GM12878 (cell line): ENCODE data around the gene DUSP14. TPM values are rescaled to one million over a fixed set of nuclear protein-coding genes. Genes with fewer than 3 reads are reported as not detected.

Experiments used
- ATAC-seq: fragments of 200-7000 bp; cut with Tn5 transposase; 3 replicates; pipeline ENCODE4 v1.9.1; 2020; ENCODE audit warnings: mild to moderate bottlenecking, moderate library complexity
- BruUV-seq: library from RNA; stranded (reverse); fragments of 400-500 nt; replicated peaks from 2 replicates; lab custom pipeline; 2021; lab: Mats Ljungman, UMichigan
- CTCF ChIA-PET: fragments of 300-600 bp; sonication (Branson Sonifier 250); formaldehyde crosslinking; extraction: SDS; loops from one replicate; lab custom pipeline; 2021; ENCODE audit warnings: inconsistent platforms; lab: Yijun Ruan, JAX
- POLR2A ChIA-PET: fragments of 350-600 bp; formaldehyde crosslinking; extraction: SDS; loops from one replicate; lab custom pipeline; 2021; ENCODE audit warnings: inconsistent platforms; lab: Charles Lee
- RAD21 ChIA-PET: fragments of 300-600 bp; sonication (Branson Sonifier 250); formaldehyde crosslinking; loops from one replicate; lab custom pipeline; 2023; ENCODE audit warnings: antibody characterized with exemption; ENCODE audit not compliant: unreplicated experiment; lab: Charles Lee
- SMC1A ChIA-PET: fragments of 300-600 bp; sonication (Branson Sonifier 250); formaldehyde crosslinking; loops from one replicate; lab custom pipeline; 2023; ENCODE audit not compliant: unreplicated experiment, uncharacterized antibody; lab: Charles Lee
- DNase-seq: peaks from one replicate; pipeline ENCODE4 v3.0.0-alpha.2; 2011; ENCODE audit warnings: low read depth, low spot score
- FAIRE-seq: peaks from 3 replicates; lab custom pipeline; 2011; peaks lifted over from hg19 to GRCh38; lab: Jason Lieb, UNC
- H2AFZ ChIP-seq: 2 replicates; pipeline ENCODE4 v1.6.0; 2011; ENCODE audit warnings: low read depth, low read length, control low read depth; ENCODE audit not compliant: control insufficient read depth
- H3K27ac ChIP-seq: 2 replicates; pipeline ENCODE4 v1.5.1; 2011; ENCODE audit warnings: control low read depth; ENCODE audit not compliant: control insufficient read depth, insufficient read depth
- H3K27me3 ChIP-seq, 2 experiments: replicated peaks in 1 of 2; 2 replicates each; pipeline versions ENCODE4 v1.6.0 to v1.6.1; 2011; ENCODE audit warnings: low read length in 1 of 2; ENCODE audit not compliant: control insufficient read depth in 2 of 2, insufficient read depth in 2 of 2
- H3K36me3 ChIP-seq, 2 experiments: 2 replicates each; pipeline ENCODE4 v1.5.1; 2011; ENCODE audit warnings: low read length in 1 of 2; ENCODE audit not compliant: control insufficient read depth in 2 of 2, insufficient read depth in 2 of 2
- H3K4me1 ChIP-seq: 2 replicates; pipeline ENCODE4 v1.6.1; 2011; ENCODE audit warnings: mild to moderate bottlenecking, low read length, moderate library complexity, mixed read lengths; ENCODE audit not compliant: control insufficient read depth, insufficient read depth
- H3K4me2 ChIP-seq: 2 replicates; pipeline ENCODE4 v1.6.0; 2011; ENCODE audit warnings: control low read depth; ENCODE audit not compliant: control insufficient read depth, insufficient read depth
- H3K4me3 ChIP-seq: fragments of 200-600 bp; sonication (generic); 2 replicates; pipeline ENCODE4 v1.5.1; 2016
- H3K79me2 ChIP-seq: 2 replicates; pipeline ENCODE4 v1.6.0; 2011; ENCODE audit warnings: low read length; ENCODE audit not compliant: control insufficient read depth, insufficient read depth
- H3K9ac ChIP-seq: 2 replicates; pipeline ENCODE4 v1.8.0; 2011; ENCODE audit warnings: low read length, control low read depth, mixed read lengths; ENCODE audit not compliant: control insufficient read depth, insufficient read depth
- H3K9me3 ChIP-seq: replicated peaks from 3 replicates; pipeline ENCODE4 v1.5.1; 2011; ENCODE audit warnings: mild to moderate bottlenecking, low read length; ENCODE audit not compliant: control insufficient read depth, insufficient read depth
- H4K20me1 ChIP-seq: 2 replicates; pipeline ENCODE4 v1.6.0; 2011; ENCODE audit not compliant: control insufficient read depth, insufficient read depth
- ASH2L ChIP-seq: fragments of 300-600, 200-600 bp; sonication (generic); IDR thresholded peaks from 2 replicates; pipeline ENCODE4 v1.6.1; 2017; ENCODE audit warnings: low read depth, mild to moderate bottlenecking, borderline replicate concordance
- IRF4 ChIP-seq: IDR thresholded peaks from 2 replicates; pipeline ENCODE4 v1.6.1; 2011; ENCODE audit warnings: low read depth, low read length
- JUNB ChIP-seq: IDR thresholded peaks from 2 replicates; pipeline ENCODE4 v1.6.1; 2016; ENCODE audit warnings: antibody characterized with exemption, mild to moderate bottlenecking
- KLF5 ChIP-seq: fragments of 450-650 bp; IDR thresholded peaks from 2 replicates; pipeline ENCODE4 v1.6.1; 2014; ENCODE audit warnings: mild to moderate bottlenecking; ENCODE audit not compliant: partially characterized antibody
- MEF2B ChIP-seq: fragments of 450-650 bp; IDR thresholded peaks from 2 replicates; pipeline ENCODE4 v1.6.1; 2018; ENCODE audit warnings: mild to moderate bottlenecking, moderate library complexity; ENCODE audit not compliant: partially characterized antibody, poor library complexity, severe bottlenecking
- NFYA ChIP-seq: IDR thresholded peaks from 2 replicates; pipeline ENCODE4 v1.6.1; 2011; ENCODE audit warnings: low read depth, mild to moderate bottlenecking, low read length, improper control_type of control experiment, borderline replicate concordance
- POLR2A ChIP-seq: IDR thresholded peaks from 2 replicates; pipeline ENCODE4 v1.6.1; 2011; ENCODE audit warnings: low read depth, mild to moderate bottlenecking, low read length
- RBBP5 ChIP-seq: fragments of 200-600 bp; sonication (generic); conservative IDR thresholded peaks from 2 replicates; pipeline ENCODE4 v1.6.1; 2016
- SRF ChIP-seq, 2 experiments: IDR thresholded peaks; 2 replicates each; pipeline ENCODE4 v1.6.1; 2011; ENCODE audit warnings: low read depth in 2 of 2, low read length in 2 of 2, mild to moderate bottlenecking in 1 of 2, moderate library complexity in 1 of 2
- TCF7 ChIP-seq: IDR thresholded peaks from 2 replicates; pipeline ENCODE4 v1.6.1; 2014; ENCODE audit warnings: antibody characterized with exemption, borderline replicate concordance
- ZNF217 ChIP-seq: fragments of 450-650 bp; IDR thresholded peaks from 2 replicates; pipeline ENCODE4 v1.6.1; 2017; ENCODE audit warnings: antibody characterized with exemption, mild to moderate bottlenecking
- WGBS: methylation state at CpG from one replicate; pipeline ENCODE4 v1.1.6; 2016; ENCODE audit warnings: low lambda C conversion rate; ENCODE audit not compliant: insufficient replicate concordance, insufficient coverage; ENCODE audit errors: missing lambda C conversion rate; 5-methylcytosine and 5-hydroxymethylcytosine counted together
- in situ Hi-C: fragments of 300-500 bp; cut with MboI; formaldehyde crosslinking; loops from 9 replicates; pipeline ENCODE4 v1.14.3; 2018; ENCODE audit warnings: mixed read lengths
- intact Hi-C: fragments of 100-400 bp; cut with micrococcal nuclease; formaldehyde crosslinking; loops from one replicate; pipeline ENCODE4 v1.14.2; 2022; ENCODE audit not compliant: unreplicated experiment
- polyA plus RNA-seq, 11 experiments: library from polyadenylated mRNA; depleted of rRNA in 4 of 11; unstranded in 6 of 11; stranded (reverse) in 5 of 11; fragments of >200 nt; fragmentation: Nextera tagmentation in 4 of 11; fragmentation: Illumina TruSeq in 1 of 11; extraction: Ambion mirVana in 4 of 11; extraction: Trizol in 1 of 11; gene quantifications; 1 replicate in 1 of 11; 2 replicates in 10 of 11; pipeline versions ENCODE4 v1.2.1 to v1.2.3, GENCODE V29; 2011 to 2016; ENCODE audit warnings: inconsistent platforms in 2 of 11, missing spikeins in 2 of 11, low read depth in 1 of 11
- total RNA-seq, 4 experiments: library from RNA; depleted of rRNA in 3 of 4; stranded (reverse); fragments of >200 nt in 3 of 4; fragmentation: Illumina TruSeq in 1 of 4; extraction: Trizol in 1 of 4; gene quantifications; 2 replicates each; pipeline versions ENCODE4 v1.2.1 to v1.2.3, GENCODE V29; 2013 to 2021
- TF ChIP-seq, protein P1 (sequence below): IDR thresholded peaks from 2 replicates; pipeline ENCODE4 v1.6.1; 2012; ENCODE audit warnings: mild to moderate bottlenecking, low read depth, low read length

DUSP14 gene
- total and polyA plus RNA-seq, 10 of the 15 experiments (the other 5 are each of a cell fraction or from before 2014, with no cell fraction given) = 14.5 to 36.5 (median 24.4) TPM

DNA sequence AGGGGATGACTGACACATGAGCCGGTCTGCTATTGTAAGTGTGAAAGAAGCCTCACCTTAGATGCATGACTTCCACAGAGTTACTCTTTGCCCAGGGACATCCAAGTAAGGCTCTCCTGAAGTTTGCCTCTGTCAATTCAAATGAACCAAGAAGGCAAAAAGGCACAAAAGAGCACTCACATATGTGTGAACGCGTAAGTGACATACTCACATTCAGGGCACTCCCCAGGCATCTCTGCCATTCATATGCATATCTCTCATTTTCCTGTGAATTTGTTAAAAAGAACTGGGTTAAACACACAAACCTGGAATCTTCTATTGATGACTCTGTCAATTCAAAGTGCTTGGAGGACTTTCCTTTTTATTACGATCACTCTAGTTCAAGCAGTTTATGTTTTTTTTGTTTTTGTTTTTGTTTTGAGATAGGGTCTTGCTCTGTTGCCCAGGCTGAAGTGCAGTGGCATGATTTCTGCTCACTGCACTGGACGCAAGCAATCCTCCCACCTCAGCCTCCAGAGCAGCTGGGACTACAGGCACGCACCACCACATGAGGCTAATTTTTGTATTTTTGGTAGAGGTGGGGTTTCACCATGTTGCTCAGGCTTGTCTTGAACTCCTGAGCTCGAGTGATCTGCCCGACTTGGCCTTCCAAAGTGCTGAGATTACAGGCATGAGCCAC, 49.4 kb downstream of the DUSP14 start (continued):
- TF ChIP-seq, protein P1, sequence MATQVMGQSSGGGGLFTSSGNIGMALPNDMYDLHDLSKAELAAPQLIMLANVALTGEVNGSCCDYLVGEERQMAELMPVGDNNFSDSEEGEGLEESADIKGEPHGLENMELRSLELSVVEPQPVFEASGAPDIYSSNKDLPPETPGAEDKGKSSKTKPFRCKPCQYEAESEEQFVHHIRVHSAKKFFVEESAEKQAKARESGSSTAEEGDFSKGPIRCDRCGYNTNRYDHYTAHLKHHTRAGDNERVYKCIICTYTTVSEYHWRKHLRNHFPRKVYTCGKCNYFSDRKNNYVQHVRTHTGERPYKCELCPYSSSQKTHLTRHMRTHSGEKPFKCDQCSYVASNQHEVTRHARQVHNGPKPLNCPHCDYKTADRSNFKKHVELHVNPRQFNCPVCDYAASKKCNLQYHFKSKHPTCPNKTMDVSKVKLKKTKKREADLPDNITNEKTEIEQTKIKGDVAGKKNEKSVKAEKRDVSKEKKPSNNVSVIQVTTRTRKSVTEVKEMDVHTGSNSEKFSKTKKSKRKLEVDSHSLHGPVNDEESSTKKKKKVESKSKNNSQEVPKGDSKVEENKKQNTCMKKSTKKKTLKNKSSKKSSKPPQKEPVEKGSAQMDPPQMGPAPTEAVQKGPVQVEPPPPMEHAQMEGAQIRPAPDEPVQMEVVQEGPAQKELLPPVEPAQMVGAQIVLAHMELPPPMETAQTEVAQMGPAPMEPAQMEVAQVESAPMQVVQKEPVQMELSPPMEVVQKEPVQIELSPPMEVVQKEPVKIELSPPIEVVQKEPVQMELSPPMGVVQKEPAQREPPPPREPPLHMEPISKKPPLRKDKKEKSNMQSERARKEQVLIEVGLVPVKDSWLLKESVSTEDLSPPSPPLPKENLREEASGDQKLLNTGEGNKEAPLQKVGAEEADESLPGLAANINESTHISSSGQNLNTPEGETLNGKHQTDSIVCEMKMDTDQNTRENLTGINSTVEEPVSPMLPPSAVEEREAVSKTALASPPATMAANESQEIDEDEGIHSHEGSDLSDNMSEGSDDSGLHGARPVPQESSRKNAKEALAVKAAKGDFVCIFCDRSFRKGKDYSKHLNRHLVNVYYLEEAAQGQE = no peak
- no peak for TF ChIP-seq MEF2B
- TF ChIP-seq RBBP5 = no peak
- TF ChIP-seq POLR2A = no peak
- TF ChIP-seq SRF (IDR thresholded peaks at IDR 0.05; ENCODE audit: low read depth in 2 of 2, low read length in 2 of 2) = no peak

DNA sequence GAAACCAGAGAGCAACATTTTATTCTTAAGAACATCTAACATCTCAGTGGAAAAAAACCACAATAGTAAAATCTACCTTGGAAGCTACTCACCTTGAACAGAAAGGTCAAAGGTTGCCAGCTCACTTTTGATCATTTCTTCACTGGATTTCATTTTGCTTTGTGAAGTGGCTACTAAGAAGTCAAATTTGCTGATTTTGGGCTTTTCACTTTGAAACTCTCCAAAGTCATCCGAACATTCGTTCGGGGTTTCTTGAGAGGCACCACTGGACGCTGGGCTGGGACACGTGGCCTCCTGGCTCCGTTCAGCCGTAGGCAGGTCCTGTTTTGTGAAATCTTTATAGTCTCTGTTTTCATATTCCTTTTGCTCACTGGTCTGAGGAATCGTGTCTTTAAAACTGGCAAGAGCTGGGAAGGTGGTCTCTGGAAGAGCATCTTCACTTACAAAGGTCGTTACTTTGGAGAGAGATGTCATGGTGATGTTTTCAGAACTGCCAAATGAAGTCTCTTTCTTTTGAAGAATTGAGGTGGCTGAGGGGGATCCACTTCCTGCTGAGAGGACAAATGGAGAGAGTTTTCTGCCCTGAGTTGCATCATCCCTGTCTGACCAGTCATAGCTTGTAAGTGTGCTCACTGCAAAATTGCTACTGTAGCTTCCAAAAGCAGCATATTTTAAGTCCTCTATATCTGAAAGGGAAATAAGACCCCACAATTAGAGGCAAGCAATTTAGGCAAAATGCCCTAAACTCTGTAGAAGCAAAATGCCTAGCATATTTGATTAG, 52.4 kb downstream of the DUSP14 start:
- TSS peak; percentile 31 for BruUV-seq
- RAD21 ChIA-PET = interaction anchor here (0.7 to 1.3 kb wide), 2 partner anchors 96 to 274 kb away, joined by 3 to 4 read pairs; no protein-coding TSS in a partner anchor
- Histone ChIP-seq H3K4me3 (no peak overlapping the region), H3K79me2 (no peaks in the 10 kb centered on the region; the same call in 1 of the 2 replicates), H3K9ac (no peak overlapping the region), H3K4me2 (no peak overlapping the region), H3K36me3 (peaks cover 15 to 23% of the 10 kb centered on the region in 2 experiments), H3K4me1 (no peaks in the 10 kb centered on the region), H4K20me1 (no peaks in the 10 kb centered on the region), H3K27me3 (no peaks in the 10 kb centered on the region), H2AFZ (no peak overlapping the region), H3K27ac (no peak overlapping the region), H3K9me3 (no peaks in the 10 kb centered on the region)
- POLR2A ChIA-PET = no interaction called here
- ATAC-seq (no peak), FAIRE-seq (no peak), DNase-seq (no peak)
- SMC1A ChIA-PET = interaction anchor here (1.1 kb wide), 1 partner anchor 11 kb away, joined by 3 read pairs; no protein-coding TSS in a partner anchor
- CTCF ChIA-PET = interaction anchor here (0.9 to 1.3 kb wide), 5 partner anchors 13 to 253 kb away, joined by 3 to 5 read pairs (median 3); no protein-coding TSS in a partner anchor
- intact Hi-C loops = no loop called here
- in situ Hi-C loops = no loop called here
- WGBS = 98% methylated on average over 9 of the region's 9 CpGs
- TF ChIP-seq ASH2L (no peak), ZNF217 (no peak), NFYA (no peak), KLF5 (no peak), TCF7 (no peak), IRF4 (no peak), JUNB (no peak)
- TF ChIP-seq, protein P1 = no peak
